HG03039 (cell line): ENCODE results near the gene FSIP1.

ENCODE experiments used
- ATAC-seq: cut with Tn5 transposase; IDR thresholded peaks from one replicate; pipeline ENCODE4 v1.9.1; 2021; ENCODE audit warnings: mild to moderate bottlenecking, moderate library complexity; ENCODE audit not compliant: unreplicated experiment

FSIP1 gene

DNA sequence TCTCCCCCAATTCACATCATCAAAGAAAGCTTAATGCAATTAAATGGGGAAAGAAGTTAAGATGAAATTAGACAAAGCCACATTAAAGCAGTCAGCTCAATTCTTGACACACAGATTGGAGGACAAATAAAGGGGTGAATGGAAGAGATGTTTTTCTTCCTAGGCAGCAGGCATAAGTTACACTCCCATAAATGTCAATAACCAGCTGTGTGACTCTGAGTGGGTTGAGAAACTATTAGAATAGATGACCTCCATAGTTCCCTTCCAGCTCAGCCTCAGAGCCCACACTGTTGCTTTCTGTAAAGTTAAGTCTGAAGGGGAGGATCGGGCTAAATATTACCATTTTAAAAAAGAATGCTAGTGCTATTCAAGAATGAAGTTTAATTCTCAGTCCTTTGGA lies 130.8 kb downstream of the FSIP1 start:
- no peak for ATAC-seq

- ATAC-seq = no peak
These were observed 131.3 kb downstream of the FSIP1 start for GRCh38 chr15:39651295-39651694.

- no peak for ATAC-seq
These were observed 132.9 kb downstream of the FSIP1 start for GRCh38 chr15:39649757-39650156.

DNA sequence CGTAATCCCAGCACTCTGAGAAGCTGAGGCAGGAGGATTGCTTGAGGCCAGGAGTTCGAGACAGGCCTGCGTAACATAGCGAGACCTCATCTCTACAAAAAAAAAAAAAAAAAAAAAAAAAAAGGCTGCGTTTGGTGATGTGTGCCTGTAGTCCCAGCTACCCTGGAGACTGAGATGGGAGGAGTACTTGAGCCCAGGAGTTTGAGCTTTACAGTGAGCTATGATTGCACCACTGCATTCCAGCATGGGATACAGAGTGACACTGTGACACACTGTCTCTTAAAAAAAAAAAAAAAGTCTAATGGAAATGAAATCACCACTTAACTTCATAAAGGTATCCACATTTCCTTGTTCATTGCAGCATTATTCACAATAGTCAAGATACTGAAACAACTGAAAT lies 136.2 kb downstream of the FSIP1 start:
- no peak for ATAC-seq

DNA sequence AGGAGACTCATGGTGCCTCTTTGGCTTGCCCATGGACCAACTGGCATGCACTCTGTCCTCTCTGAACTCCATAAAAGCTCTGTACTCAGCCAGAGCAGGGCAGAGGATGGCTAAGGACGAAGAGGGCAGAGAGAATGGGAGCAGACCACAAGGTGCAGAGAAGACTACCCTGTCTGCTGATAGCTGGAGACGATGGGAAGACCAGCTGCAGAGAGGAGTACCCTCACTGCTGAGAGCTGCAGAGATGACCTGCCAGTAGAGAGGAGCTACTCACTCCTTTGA lies 136.7 kb downstream of the FSIP1 start:
- no peak for ATAC-seq

DNA sequence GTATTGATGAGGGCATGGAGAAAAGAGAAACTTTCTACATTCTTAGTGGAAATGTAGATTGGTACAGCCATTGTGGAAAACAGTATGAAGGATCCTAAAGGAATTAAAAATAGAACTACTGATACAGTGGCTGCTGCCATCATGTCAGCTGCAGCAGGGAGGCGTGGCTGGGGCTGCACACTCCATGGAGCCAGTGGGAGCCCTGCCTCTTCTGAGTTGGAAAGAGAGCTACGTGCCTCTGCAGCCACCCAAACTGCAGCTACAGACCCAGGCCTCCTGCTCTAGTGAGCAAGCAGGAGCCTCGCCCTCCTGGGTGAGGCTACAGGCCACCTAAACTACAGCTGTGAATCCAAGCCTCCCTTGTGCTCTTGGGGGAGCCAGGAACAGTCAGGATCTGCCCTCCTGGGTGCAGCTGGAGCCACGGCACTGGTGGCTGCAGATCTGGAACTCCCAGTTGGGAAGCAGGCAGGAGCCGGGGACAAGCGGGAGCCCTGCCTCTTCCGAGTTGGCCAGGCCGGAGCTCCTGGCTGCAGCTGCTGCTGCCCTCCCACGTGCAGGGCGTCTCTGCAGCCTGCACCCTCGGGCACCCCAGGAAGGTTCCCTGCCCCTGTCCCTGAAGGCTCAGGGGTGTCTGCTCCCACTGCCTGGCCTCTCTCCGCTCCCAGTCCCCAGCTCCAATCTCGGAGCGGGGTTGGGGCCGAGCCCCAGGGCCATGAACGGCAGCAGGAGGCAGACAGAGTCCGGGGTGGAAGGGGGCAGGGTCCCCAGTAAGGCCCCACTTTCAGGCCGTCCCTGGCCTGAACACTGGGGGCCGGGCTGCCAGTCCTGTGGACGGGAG lies 137.3 kb downstream of the FSIP1 start:
- no peak for ATAC-seq

DNA sequence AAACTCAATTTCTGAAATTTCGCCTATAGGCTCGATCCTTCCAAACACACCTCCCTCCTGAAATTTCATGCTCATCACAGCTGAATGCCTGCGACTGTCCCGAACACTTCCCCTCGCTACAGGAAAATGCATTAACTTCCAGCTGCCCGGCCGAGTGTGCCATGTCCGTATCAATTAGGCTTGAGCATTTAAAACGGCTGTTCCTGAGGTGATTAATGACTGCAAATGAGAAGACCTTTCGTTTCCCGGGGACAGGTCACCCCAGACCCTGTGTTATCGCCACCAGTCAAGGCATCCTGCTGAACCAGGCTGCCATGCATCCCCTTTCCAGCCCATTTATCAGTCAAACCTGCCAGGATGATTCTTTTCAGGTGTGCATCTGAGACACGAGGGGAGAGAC lies 138.5 kb downstream of the FSIP1 start:
- no peak for ATAC-seq

DNA sequence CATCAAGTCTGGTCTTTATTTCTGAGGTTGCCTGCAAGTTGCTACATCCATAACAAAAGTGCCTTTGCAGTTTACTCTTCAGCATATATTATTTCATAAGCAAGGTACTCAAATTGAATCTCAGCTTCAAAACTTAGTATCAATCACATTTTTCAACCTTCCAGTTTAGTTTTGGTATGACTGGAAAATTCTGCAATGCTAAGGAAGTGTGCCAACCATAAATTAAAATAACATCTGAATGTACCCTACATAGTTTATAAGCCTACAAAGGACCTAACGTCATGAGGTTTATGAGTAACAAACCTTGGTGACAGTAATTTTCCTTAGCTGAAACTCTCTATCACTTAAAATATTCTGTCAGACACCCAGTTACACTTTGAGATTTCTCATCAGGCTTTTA lies 138.9 kb downstream of the FSIP1 start:
- no peak for ATAC-seq

DNA sequence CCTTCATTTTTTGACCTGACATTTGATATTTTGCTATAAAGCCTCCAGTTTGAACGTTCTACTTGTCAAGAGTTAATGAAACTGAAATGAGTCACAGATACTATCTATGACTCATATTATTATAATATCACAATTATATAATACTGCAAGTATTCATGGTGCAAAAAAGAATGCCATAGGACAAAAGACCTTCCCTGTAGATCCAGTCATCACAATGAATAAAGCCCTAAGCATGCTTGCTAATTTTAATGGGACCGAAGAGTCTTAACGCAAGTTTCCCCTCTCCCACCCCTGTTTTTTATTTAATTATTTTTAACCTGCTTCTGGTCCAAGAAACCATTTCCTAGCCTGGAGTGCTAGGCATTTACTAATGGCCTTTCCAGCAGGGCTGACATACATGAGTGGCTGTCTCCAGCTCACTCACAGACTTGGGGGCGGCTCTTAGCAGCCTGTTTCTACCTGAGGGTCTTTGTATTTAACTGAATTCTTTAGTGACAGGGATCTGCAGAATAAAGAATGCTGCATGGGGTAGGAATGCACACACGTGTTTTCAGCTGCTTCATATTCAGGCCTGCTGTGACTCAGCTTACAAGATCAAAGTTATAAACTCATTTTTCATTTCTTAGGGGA lies 140.5 kb downstream of the FSIP1 start:
- ATAC-seq = no peak

DNA sequence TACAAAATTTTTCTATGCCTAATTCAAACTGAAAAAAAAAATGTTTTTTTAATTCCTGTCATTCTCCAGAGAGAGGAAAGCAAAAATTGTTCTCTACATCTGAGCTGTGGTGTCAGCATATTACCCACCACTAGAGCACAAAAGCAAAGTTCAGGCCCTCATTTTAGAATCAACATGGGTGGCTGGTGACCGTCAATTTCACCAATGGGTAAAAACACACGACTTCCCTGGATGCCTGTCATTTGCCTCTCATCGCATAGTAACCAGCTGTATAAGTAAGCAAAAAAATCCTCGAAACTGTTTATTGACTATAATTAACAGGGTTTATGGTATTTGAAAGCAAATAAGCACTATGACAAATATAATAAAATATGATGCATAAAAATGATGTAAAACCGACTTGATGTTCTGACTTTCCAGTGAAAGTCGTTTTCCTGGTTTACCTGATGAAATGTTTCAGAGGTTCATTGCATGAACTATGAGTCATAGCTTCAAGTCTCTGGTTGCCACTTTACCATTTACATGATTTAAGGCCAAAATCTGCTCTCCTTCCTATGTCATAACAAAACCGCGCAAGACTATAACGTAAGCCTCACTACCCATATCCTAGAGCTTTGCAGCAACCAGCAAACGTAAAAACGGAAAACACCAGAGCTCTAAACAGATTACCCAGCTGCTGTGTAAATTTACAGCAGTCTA lies 141.3 kb downstream of the FSIP1 start:
- no peak for ATAC-seq

GRCh38 chr15:39640665-39641064 lies 142.0 kb downstream of the FSIP1 start:
- no peak for ATAC-seq

DNA sequence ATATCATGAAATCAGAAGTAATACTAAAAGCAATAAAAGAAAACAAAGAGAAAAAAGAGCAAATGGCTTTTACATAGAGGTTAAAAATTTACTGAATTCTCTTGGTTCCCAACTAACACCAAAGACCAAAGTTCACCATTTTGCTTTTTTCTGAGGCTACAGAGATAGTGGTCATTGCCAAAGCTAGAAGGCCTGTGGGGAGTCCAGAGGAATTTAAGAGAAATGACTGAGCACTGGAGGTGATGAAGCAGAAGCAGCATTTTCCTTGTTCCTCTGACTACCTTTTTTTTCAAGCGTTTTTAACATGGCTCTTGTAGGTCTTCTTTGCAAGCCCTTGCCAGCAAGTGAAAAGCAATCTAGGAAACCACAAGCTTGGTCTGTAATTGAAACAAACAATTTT lies 143.6 kb downstream of the FSIP1 start:
- ATAC-seq = no peak

DNA sequence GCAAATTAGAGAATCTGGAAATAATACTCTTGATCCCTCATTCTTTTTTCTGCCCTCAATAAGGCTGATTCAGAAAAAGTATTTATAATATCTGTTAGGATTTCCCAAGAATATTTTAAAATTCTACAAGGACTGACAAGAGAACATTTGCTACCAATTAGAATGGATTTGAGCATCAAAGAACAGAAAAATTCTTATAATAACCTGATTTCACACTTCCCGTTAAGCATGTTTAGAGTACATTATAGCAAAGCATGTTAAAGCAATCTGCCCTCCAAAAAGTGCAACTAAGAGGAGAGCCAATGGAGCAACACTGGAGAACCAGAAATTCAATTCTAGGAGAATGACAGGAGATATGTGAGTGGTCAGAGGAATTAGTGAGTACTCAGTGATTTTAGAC lies 144.6 kb downstream of the FSIP1 start:
- no peak for ATAC-seq

GRCh38 chr15:39631357-39631756 lies 151.3 kb downstream of the FSIP1 start:
- ATAC-seq = no peak

DNA sequence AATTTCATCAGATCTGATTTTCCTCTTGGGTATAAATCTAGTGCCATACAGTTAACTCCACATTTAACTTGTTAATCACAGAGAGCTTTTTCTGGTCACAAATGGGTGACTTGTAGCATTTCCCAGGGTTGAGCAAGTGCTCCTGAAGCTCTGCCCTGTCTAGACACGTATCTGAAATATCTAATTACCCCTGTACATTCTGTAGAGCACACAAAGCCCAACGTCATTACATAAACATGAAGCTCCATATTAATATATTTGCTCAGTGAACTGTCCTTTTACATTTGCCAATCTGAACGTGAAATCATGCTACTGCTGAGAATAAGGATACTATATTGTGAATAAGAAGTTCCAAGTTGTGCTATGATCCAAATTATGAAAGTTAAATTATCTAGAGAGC lies 152.7 kb downstream of the FSIP1 start:
- no peak for ATAC-seq

- ATAC-seq = no peak
These were observed 153.3 kb downstream of the FSIP1 start for GRCh38 chr15:39629371-39629770.

- no peak for ATAC-seq
These were observed 153.9 kb downstream of the FSIP1 start for GRCh38 chr15:39628546-39629257.

DNA sequence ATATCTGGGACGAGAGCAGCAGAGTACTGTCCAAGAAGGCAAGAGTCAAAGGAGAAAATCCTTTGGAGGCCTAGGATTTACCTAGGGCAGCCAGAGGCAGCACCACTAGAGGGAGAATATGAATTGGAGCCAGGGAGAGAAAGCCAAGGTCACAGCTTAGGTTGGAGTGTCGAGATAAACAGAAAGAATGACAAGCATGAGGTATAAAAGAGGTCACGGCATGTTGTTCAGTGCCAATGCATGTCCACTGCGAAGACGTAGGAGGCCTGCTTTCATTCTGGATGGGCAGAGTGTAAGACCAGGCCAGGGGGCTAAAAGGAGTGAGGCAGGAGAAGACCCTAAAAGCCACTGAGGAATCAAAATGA lies 154.5 kb downstream of the FSIP1 start:
- no peak for ATAC-seq

DNA sequence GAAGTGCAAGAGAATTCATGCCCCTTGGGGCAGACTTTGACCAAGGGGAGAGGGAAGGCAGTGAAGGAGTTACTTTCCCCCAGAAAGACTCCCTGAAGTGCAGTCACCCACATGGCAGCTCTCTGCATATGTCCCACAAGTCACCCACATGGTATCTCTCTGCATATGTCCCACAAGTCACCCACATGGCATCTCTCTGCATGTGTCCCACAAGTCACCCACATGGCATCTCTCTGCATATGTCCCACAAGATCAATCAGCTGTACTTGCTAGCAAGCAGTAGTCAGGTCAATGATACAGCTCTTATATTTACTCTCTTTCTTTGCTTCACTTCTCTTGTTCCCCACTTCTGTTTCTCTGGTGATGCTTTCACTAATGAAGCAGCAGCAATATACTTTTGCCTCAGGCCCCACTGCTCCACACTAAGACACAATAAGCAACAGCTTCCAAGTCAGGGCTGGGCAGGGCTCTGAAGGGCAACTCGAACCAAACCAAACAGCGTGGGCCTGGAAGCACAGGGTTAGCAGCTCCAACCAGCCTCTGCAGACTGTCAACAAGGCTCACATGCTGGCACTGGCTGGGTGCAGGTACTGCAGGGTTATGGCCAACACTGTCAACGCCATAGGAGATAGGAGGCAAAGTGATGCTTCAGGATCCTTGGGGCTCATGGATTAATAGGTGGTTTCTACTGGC lies 155.0 kb downstream of the FSIP1 start:
- ATAC-seq = no peak

DNA sequence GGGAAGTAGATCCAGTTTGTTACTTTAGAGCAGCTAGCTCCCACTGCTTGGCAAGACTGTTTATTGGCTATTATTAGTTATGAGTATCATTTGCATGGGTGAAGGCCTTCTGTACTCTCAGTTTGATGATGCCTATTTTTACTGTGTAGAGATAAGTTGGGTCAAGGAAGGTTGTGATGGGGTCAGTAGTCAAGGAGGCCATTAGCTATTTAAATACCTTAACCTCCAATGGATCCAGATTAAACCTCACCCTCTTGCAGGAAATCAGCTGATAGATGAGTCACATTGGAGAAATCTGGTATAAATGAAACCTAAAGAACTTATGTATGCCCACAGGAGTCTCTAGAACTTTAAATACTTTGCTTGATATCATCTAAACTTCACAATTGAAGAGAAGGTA lies 156.8 kb downstream of the FSIP1 start:
- no peak for ATAC-seq

DNA sequence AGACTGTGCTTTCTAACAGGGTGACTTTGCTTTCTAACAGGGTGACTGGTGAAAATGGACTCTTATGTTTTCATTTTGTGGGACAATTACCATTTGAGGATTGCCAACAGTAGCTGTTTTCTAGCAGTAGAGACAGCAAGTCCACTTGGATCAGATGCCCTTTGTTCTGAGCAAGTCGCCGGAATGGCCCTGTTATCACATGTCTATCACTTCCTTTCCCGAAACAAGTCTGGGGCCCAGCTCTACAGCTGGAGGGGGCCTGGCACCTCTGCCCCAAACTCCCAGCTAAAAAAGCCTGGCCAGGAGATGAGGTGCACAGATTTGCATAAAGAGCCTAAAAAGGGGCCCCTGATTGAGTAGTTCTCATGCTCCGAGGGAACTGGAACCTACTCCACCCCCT lies 157.2 kb downstream of the FSIP1 start:
- ATAC-seq = no peak
